DND-41 (cell line): ENCODE data around the gene CHD6.

Source experiments
- EZH2 ChIP-seq: IDR thresholded peaks from 3 replicates; pipeline ENCODE4 v1.6.1; 2012; ENCODE audit warnings: borderline replicate concordance, low read depth, mild to moderate bottlenecking, moderate library complexity, low read length, inconsistent platforms; ENCODE audit not compliant: severe bottlenecking
- TF ChIP-seq, protein P1 (sequence below): IDR thresholded peaks from 2 replicates; pipeline ENCODE4 v1.5.1; 2012; ENCODE audit warnings: borderline replicate concordance, low read length, moderate library complexity, mild to moderate bottlenecking; ENCODE audit not compliant: poor library complexity, severe bottlenecking; ENCODE audit errors: extremely low read depth

DNA sequence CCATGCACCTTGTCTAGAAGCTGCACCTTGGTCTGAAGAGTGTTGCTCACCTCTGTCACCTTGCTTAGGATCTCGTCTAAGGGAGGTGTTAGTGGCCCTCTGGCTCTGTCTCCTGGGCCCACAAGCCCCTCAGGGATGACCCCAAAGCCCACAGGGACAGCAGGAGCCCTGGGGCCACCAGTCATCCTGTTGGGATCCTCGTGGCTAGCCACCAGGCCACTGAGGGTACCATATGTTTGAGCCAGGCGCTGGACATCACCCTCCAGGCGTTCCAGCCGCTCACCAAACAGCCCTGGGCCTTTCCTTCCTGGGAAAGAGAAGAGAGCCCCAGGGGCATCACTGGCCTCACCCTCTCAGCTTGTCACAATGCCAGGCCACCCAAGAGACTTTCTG lies 255.4 kb downstream of the CHD6 start:
- TF ChIP-seq, protein P1, sequence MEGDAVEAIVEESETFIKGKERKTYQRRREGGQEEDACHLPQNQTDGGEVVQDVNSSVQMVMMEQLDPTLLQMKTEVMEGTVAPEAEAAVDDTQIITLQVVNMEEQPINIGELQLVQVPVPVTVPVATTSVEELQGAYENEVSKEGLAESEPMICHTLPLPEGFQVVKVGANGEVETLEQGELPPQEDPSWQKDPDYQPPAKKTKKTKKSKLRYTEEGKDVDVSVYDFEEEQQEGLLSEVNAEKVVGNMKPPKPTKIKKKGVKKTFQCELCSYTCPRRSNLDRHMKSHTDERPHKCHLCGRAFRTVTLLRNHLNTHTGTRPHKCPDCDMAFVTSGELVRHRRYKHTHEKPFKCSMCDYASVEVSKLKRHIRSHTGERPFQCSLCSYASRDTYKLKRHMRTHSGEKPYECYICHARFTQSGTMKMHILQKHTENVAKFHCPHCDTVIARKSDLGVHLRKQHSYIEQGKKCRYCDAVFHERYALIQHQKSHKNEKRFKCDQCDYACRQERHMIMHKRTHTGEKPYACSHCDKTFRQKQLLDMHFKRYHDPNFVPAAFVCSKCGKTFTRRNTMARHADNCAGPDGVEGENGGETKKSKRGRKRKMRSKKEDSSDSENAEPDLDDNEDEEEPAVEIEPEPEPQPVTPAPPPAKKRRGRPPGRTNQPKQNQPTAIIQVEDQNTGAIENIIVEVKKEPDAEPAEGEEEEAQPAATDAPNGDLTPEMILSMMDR, result no peak
- no peak for TF ChIP-seq EZH2
